ENCODE results near the gene SRSF8. TPM values are rescaled to one million over a fixed set of nuclear protein-coding genes. Genes with fewer than 3 reads are reported as not detected.

Gene SRSF8
- total RNA-seq, 1 donor = 17.5 TPM

Other genes with a start within 250 kb of the SRSF8 start
- gene CWC15, start 93.4 kb upstream of the SRSF8 start, total RNA-seq = 12.4 TPM
- gene KDM4D, start 93.2 kb upstream of the SRSF8 start, total RNA-seq = 1.3 TPM
- gene KDM4E, start 41.7 kb upstream of the SRSF8 start, total RNA-seq = not detected
- gene KDM4F, start 17.5 kb upstream of the SRSF8 start, total RNA-seq = under 0.01 TPM
- 14.5 TPM for gene ENDOD1, start 22.9 kb downstream of the SRSF8 start, total RNA-seq
- gene SESN3, start 164.3 kb downstream of the SRSF8 start, total RNA-seq = 23.4 TPM